Measurements from ENCODE around the gene DBF4.
"Not testable (repeated sequence)": the region's sequence is repeated elsewhere in the genome, so short reads cannot be mapped to it uniquely, and the experiment has no call there.

DBF4 gene

DNA sequence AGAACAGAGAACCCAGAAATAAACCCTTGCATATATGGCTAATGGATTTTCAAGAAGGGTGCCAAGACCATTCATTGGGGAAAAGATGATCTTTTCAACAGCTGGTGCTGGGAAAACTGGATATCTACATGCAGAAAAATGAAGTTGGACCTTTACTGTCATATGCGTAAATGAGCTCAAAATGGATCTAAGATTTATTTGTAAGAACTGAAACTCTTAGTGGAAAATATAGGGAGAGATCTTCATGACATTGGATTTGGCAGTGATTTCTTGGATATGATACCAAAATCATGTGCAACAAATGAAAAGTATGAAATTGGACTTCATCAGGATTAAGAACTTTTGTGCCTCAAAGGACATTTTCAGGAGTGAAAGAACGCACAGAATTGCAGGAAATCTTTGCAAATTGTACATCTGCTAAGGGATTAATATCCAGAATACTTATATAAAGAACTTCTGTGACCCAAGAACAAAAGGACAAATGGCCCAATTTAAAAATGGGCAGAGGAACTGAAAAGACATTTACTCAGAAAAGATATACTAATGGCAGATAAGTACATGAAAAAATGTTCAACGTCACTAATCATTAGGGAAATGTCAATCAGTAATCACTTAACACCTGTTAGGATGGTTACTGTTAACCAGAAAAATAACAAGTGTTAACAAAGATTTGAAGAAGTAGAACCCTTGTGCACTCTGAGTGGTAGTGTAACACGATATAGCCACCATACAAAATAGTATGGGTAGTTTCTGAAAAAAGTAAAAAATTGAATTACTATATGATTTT, 6.1 kb downstream of the DBF4 start:
- no peak for DNase-seq

DNA sequence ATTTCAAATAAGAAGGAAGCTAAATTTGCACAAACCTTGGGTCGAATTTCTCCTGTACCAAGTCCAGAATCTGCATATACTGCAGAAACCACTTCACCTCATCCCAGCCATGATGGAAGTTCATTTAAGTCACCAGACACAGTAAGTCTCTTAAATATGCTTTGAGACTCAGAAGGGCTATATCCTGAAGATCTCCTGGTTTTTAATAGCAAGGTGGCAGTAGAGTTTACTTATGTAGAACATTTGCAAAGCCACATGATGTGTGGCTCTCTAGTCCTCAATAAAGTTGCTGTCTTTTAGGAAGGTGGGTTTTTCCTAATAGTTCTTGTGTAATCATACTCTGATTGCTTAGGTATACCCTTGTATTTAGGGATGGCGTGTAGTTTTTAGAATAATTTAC, 8.7 kb downstream of the DBF4 start:
- DNase-seq = no peak

DNA sequence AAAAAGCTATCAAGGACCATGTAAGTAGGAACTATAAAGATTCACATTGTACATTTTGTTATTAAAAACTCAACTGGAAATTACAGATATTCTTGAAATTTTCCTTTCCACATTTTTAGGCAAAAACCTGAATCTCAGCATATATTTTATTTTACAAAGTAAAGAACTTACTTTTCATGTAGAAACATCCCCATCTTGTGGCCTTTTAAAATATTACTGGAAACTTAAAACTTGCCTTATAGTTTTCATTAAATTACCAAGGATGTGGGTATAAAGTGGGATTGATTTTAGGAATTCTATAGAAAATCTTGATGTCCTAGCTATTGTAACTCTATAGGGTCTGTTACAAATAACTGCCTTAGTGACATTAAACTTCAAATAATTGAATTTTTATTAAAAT, 10.6 kb downstream of the DBF4 start:
- no peak for DNase-seq

DNA sequence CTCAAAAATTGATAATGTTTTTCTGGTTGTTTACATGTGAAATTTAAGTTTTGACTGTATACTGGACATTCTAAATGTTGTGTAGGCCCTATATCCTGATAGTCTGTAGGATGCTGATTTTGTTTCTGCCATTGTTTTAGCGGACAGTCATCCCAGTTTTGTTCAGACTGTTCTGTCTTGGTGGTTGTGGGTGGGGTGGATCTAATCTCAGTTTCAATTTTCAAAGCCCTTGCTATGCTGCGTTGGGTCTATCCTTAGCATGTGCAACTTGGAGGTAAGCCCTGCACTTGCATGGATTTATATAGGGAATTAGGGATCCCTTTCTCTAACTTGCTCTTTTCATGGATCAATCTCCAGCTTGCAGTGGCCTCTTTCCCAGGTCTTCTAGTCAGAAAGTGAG, 19.1 kb downstream of the DBF4 start:
- DNase-seq = no peak

DNA sequence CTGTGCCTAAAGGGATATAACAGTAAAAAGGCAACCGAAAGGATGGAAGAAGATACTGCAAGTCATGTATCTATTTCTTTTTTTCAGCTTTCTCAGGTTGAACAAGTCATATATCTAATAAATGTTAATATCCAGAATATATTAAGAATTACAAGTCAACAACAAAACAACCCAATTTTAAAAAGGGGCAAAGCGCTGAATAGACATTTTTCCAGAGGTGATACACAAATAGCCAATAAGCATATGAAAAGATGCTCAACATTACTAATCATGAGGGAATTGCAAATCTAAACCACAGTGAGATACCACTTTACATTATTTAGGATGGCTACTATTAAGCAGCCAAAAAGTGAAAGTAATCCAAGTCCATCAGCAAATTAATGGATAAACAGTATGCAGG, 23.0 kb downstream of the DBF4 start:
- no peak for DNase-seq

DNA sequence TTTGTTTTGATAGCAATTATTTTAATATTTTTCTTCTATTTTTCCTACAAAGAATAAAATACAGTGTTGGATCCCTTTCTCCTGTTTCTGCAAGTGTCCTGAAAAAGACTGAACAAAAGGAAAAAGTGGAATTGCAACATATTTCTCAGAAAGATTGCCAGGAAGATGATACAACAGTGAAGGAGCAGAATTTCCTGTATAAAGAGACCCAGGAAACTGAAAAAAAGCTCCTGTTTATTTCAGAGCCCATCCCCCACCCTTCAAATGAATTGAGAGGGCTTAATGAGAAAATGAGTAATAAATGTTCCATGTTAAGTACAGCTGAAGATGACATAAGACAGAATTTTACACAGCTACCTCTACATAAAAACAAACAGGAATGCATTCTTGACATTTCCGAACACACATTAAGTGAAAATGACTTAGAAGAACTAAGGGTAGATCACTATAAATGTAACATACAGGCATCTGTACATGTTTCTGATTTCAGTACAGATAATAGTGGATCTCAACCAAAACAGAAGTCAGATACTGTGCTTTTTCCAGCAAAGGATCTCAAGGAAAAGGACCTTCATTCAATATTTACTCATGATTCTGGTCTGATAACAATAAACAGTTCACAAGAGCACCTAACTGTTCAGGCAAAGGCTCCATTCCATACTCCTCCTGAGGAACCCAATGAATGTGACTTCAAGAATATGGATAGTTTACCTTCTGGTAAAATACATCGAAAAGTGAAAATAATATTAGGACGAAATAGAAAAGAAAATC, 31.0 kb downstream of the DBF4 start:
- DNase-seq = not testable (repeated sequence)

DNA sequence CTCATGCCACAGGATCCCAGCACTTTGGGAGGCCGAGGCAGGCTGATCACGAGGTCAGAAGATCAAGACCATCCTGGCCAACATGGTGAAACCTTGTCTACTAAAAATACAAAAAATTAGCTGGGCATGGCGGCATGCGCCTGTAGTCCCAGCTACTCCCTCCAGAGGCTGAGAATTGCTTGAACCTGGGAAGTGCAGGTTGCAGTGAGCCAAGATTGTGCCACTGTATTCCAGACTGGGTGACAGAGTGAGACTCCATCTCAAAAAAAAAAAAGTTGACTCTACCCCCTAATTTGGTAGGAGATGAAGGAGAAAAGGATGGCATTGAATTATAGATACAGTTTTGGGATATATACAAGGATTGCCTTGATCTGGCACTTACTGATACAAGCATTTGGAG, 32.5 kb downstream of the DBF4 start:
- DNase-seq = not testable (repeated sequence)

DNA sequence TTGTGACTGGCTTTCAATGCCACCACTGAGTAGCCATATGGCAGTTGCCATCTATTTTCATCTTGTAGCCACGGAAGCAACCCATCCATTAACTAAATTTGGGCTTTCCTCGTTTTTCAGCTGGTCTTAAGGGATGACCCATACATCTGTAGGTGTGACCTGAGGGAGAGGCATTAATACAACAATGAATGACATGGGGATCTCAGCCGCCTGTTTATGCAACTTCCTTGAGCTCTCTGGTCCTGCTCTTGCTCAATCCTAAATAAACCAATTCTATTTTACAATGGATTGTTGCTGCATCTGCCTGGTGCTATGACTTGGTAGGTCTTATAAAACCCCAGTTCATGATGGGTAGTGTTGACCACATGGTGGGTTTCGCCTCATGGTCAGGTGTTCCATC, 35.8 kb downstream of the DBF4 start:
- DNase-seq = no peak

DNA sequence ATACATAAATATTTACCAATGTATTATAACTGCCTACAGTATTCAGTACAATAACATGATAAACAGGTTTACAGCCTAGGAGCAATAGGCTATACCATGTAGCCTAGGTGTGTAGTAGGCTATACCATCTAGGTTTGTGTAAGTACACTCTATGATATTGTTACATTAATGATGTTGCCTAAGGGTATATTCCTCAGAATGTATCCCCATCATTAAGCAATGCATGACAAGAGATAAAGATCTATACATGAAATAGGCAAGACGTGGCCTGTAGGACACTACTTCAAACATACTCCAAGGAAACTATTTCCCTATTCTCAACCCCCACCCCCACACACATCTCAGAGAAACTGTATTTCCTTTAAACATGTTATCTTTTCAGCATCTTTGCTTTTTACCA, 42.4 kb downstream of the DBF4 start:
- no peak for DNase-seq

DNA sequence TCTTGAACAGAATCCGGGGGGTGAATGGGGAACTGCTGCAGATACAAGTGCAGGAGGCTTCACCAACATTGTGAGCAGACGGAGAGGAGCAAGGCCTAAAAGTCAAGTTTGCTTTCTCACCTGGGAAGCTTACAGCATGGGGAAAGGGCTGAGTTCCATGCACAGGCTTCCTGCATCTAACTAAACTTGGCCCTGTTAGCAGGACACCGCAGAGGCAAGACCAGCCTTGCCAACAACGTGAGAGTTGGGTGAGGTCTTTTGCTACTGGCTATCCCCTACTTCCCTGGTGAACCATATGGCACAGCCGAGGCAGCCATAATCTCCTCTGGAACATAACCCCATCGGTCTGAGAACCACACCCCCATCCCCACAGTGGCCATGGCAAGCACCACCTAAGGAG, 43.6 kb downstream of the DBF4 start:
- no peak for DNase-seq

DNA sequence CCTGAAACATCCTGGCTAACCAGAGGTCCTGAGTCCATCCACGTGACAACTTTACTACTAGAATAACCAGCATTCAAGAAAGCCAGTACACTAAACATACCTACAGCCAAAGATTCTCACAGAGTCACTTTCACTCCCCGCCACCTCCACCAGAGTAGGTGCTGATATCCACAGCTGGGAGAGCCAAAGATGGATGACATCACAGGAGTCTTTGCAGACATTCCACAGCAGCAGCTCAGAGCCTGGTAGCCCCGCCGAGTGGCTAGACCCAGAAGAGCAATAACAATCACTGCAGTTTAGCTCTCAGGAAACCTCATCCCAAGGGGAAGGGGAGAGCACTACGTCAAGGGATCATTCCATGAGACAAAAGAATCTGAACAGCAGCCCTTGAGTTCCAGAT, 44.3 kb downstream of the DBF4 start:
- no peak for DNase-seq

DNA sequence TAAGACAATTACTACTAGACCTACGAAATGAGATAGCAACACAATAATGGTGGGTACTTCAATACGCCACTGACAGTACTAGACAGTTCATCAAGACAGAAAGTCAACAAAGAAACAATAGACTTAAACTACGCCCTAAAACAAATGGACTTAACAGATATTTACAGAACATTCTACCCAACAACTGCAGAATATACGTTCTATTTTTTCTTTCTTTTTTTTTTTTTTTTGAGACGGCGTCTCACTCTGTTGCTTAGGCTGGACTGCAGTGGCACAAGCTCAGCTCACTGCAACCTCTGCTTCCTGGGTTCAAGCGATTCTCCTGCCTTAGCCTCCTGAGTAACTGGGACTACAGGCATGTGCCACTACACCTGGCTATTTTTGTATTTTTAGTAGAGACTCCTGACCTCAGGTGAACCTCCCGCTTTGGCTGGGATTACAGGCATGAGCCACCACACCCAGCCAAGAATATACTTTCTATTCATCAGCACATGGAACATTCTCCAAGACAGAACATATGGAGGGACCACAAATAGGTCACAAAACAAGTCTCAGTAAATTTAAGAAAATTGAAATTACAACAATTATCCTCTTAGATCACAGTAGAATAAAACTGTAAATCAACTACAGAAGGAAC, 46.6 kb downstream of the DBF4 start:
- not testable (repeated sequence) for DNase-seq

DNA sequence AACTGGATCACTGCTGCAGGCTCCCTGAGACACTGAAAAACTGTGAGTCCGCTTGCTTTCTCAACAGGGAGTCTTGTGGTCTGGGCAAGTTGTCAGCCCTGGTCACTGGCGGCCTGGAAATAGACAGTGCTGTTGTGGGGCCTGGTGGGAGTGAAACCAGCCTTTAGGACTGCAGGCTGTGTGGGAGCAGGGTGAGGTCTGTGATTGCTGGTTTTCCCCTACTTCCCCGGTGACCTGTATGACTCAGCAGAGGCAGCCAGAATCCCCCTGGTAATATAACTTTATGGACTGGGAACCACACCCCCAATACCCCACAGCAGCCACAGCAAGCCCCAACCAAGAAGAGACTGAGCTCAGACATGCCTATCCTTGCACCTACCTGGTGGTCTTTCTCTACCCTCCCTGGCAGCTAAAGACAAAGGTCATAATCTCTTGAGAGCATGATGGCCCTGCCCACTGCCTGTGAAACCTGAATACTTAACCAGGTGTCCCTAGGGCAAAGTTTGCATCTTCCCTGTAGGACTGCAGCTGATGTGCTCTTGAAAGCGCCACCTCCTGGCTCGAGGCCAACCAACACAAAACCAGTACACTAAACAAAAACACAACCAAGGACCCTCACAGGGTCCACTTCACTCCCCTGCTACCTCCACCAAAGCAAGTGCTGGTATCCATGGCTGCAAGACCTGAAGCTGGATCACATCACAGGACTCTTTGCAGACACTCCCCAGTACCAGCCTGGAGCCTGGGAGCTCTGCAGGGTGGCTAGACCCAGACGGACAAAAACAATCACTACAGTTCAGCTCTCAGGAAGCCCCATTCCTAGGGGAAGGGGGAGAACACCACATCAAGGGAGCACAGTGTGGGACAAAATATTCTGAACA, 50.5 kb downstream of the DBF4 start:
- DNase-seq = no peak

DNA sequence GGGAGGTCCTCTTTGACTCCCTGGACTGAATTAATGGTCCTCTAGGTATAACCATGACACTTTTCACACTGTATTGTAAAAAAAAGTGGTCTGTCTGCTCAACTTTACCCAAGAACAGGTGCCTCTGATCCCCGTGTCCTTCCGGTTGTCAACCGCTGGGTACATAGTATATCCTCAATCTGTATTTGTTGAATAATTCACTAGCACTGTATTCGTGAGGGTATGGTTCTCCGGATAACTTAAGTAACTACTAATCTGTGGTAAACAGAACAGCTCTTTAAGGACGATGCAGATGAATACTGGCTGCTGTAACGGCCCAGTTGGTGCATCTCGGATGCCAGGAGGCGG, 57.3 kb downstream of the DBF4 start:
- no peak for DNase-seq

DNA sequence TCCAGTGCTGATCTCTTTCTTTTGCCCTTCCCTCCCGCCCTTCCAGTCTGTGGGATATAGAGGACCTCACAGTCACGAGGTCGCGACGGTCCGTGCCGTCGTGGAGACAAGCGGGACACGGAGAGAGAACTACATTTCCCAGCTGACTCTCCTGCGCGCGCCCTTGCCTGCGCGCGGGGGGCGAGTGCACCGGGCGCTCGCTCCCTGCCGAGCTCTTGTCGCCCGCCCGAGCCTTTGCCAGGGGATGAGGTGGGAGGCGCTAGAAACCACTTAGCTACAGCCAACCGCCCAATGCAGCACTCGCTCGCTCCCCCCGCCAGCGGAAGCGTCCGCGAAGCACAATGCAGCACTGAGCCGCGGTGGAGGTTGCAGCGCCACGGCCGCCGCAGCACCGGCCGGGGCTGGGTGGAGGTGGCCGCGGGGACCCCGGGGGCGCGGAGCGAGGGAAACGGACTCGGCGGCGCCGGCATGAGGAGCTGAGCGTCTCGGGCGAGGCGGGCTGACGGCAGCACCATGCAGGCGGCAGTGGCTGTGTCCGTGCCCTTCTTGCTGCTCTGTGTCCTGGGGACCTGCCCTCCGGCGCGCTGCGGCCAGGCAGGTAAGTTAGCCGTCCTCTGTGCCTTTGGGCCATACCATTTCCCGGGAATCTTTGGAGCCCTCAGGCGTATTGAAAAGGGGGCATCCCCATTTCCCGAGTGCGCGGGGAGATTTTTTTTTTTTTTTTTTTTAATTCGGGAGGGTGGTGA, 57.8 kb downstream of the DBF4 start, which contains the start of gene ADAM22:
Gene ADAM22 (plus strand): TSS at position 299 of the 746 bp plus-strand sequence. CDS start 215 bp downstream, at position 514.
- DNase-seq = peak; percentile 87

DNA sequence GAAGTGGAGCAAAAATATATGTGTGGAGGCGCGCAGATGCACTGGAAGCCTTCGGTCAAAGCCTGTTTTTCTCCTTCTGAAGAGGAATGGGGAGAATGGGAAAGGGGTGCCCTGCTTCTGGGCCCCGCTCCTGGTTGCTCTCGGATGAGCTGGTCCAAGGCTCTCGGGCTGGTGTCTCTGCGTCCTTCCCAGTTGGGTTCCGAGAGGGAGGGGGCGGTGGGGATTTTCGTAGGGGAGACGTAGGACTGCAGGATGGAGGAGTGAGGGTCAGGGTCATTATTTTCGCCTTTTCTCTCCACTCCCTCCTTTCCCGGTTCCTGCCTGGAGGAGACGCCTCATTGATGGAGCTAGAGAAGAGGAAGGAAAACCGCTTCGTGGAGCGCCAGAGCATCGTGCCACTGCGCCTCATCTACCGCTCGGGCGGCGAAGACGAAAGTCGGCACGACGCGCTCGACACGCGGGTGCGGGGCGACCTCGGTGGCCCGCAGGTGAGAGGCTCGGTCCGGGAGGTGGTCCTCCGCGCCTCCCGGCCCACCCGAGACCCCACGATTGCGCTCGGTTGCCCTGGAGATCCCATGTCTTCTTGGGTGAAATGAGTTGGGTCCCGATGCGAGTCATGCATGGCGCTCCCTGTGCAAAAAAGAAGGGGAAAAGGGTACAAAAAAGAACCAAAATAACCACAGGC, 58.5 kb downstream of the DBF4 start:
- peak; percentile 40 for DNase-seq

DNA sequence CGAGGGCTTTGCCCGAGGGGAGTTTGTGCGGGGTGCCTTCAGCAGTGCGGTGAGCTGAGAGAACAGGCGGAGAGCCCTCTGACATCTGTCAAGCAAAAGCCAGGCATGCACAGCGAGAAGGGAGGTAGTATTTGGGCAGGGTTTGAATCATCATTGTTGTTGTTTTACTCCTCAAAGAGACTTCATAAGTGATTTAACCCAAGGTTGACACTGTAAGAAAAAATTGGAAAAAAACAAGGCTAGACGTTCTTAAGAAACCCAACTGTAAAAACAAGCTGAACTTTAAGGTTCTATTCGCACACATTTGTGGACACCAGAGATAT, 59.1 kb downstream of the DBF4 start:
- no peak for DNase-seq

DNA sequence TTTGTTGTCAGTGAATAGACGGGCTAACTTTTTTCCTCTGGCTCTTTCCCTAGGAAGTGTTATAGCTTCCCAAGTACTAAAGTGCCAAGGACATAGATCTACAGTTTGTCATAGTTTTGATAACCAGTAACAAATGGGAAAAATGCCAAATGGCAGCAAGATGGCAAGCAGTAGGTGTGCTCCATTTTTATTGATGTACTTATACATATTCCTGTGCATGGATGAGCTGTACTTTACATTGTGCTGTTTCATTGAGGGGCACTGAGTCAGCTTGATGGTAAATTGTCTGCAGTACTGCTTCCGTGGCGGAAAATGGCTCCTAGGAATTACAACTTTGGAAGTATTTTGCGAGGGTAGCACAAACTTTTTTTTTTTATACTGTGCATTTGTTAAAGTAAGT, 64.8 kb downstream of the DBF4 start:
- DNase-seq = no peak

DNA sequence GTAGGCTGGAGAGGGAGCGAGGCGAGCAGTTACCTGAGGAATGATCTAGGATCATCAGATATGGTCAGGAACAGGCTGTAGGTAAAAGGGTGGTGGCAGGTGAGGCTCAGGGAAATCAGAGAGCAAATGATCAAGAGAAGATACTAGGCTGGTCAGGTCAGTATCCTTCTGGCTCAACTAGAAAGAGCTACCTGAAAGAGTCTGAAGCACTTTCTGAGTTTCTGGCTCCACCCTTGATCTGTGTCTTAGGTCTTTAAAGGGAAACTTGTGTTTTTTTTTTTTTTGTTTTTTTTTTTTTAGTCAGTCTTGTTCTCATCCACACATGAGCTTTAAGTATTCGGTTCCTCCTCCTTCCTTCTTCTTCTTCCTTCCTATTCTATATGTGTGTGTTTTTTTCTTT, 68.3 kb downstream of the DBF4 start:
- DNase-seq = no peak

DNA sequence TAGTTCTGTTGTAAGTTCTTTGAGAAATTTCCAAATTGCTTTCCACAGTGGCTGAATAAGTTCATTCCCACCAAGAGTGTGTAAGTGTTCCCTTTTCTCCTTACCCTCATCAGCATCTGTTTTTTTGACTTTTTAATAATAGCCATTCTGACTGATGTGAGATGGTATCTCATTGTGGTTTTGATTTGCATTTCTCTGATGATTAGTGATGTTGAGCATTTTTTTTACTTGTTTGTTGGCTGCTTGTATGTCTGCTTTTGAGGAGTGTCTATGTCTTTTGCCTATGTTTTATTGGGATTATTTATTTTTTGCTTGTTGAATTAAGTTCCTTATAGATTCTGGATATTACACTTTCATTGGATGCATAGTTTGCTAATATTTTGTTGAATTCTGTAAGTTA, 69.6 kb downstream of the DBF4 start:
- not testable (repeated sequence) for DNase-seq

DNA sequence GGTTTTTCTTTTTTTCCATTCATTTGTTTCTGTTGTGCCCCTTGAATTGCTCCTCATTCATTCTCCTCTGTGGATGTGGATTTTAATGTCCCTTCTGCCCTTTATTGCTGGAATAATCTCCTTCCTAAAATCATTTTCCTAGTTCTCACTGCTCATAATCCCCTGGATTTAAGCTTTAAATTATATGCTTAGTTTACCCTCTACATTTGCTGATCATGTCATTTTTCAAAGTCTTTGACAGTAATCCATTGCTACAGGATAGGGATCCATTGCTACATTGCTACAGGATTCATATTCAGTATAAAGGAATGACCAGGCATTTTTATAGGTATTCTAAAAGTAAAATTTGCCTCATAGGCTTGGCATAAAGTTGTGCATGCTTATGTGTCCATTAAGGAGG, 72.1 kb downstream of the DBF4 start:
- DNase-seq = no peak
